Karpas-422 (cell line): ENCODE data around the gene GUK1. TPM values are rescaled to one million over a fixed set of nuclear protein-coding genes. Genes with fewer than 3 reads are reported as not detected.

ENCODE experiments used
- DNase-seq: peaks from one replicate; pipeline ENCODE4 v3.0.0-alpha.2; 2015
- H2AFZ ChIP-seq: fragments of 200-600 bp; sonication (generic); 2 replicates; pipeline ENCODE4 v1.6.1; 2014; ENCODE audit warnings: antibody characterized with exemption, low read length, mixed read lengths
- H3K27ac ChIP-seq: fragments of 200-600 bp; sonication (generic); 2 replicates; pipeline ENCODE4 v1.5.1; 2014; ENCODE audit warnings: mild to moderate bottlenecking, low read length, moderate library complexity
- H3K27me3 ChIP-seq: fragments of 200-600 bp; sonication (generic); 2 replicates; pipeline ENCODE4 v1.6.1; 2014; ENCODE audit warnings: low read length, mixed read lengths
- H3K36me3 ChIP-seq: fragments of 200-600 bp; sonication (generic); 2 replicates; pipeline ENCODE4 v1.6.1; 2014; ENCODE audit warnings: low read length, mixed read lengths; ENCODE audit not compliant: insufficient read depth
- H3K4me1 ChIP-seq: fragments of 200-600 bp; sonication (generic); 2 replicates; pipeline ENCODE4 v1.6.1; 2014; ENCODE audit warnings: mild to moderate bottlenecking, low read length, mixed read lengths
- H3K4me2 ChIP-seq: fragments of 200-600 bp; sonication (generic); 2 replicates; pipeline ENCODE4 v1.6.1; 2014; ENCODE audit warnings: low read length, low read depth, mild to moderate bottlenecking; ENCODE audit not compliant: poor library complexity, severe bottlenecking
- H3K4me3 ChIP-seq: fragments of 200-600 bp; sonication (generic); 2 replicates; pipeline ENCODE4 v1.5.1; 2014; ENCODE audit warnings: mild to moderate bottlenecking, antibody characterized with exemption, low read length, mixed read lengths
- H3K79me2 ChIP-seq: fragments of 200-600 bp; sonication (generic); 2 replicates; pipeline ENCODE4 v1.6.1; 2014; ENCODE audit warnings: mild to moderate bottlenecking, low read length, mixed read lengths
- H3K9ac ChIP-seq: fragments of 200-600 bp; sonication (generic); 2 replicates; pipeline ENCODE4 v1.6.0; 2014; ENCODE audit warnings: low read length
- H3K9me2 ChIP-seq: fragments of 200-600 bp; sonication (generic), shearing (Covaris generic); replicated peaks from 2 replicates; pipeline ENCODE4 v1.6.0; 2014; ENCODE audit warnings: mild to moderate bottlenecking, low read length, moderate library complexity; ENCODE audit not compliant: insufficient read depth
- H3K9me3 ChIP-seq: fragments of 300-700, 200-600 bp; sonication (generic); 2 replicates; pipeline ENCODE4 v1.6.1; 2014; ENCODE audit warnings: low read length, mixed read lengths
- H4K20me1 ChIP-seq: fragments of 200-600 bp; sonication (generic); 2 replicates; pipeline ENCODE4 v1.6.1; 2014; ENCODE audit warnings: mild to moderate bottlenecking, antibody characterized with exemption, low read length, low read depth; ENCODE audit not compliant: insufficient read depth
- total RNA-seq: library from RNA; depleted of rRNA; stranded (reverse); fragments of >200 nt; shearing (Covaris generic); gene quantifications from 2 replicates; pipeline ENCODE4 v1.2.3, GENCODE V29; 2014; ENCODE audit warnings: low replicate concordance

Gene GUK1
- total RNA-seq, 1 experiment from 2014 or later, result 74.4 TPM

GRCh38 chr1:228143480-228144192 lies 3.6 kb downstream of the GUK1 start:
- H3K9ac ChIP-seq, result no peak overlapping the region
- H3K9me2 ChIP-seq, result no peaks in the 10 kb centered on the region
- H3K27ac ChIP-seq, result no peak overlapping the region
- no peaks in the 10 kb centered on the region for H3K36me3 ChIP-seq
- no peaks in the 10 kb centered on the region for H3K27me3 ChIP-seq
- no peak overlapping the region for H3K4me3 ChIP-seq
- peaks cover 59% of the 10 kb centered on the region for H3K79me2 ChIP-seq
- no peak overlapping the region for H3K4me2 ChIP-seq
- peaks cover 19% of the 10 kb centered on the region for H3K4me1 ChIP-seq
- DNase-seq, result no peak
- H2AFZ ChIP-seq, result no peak overlapping the region
- H4K20me1 ChIP-seq, result peaks cover 21% of the 10 kb centered on the region
- H3K9me3 ChIP-seq, result no peaks in the 10 kb centered on the region

GRCh38 chr1:228144193-228144992 lies 4.3 kb downstream of the GUK1 start:
- no peak for DNase-seq
- Histone ChIP-seq H3K9ac (no peak overlapping the region), H3K4me2 (no peak overlapping the region), H3K4me1 (peaks cover 14% of the 10 kb centered on the region), H2AFZ (no peak overlapping the region), H3K27me3 (no peaks in the 10 kb centered on the region), H4K20me1 (peaks cover 21% of the 10 kb centered on the region), H3K4me3 (no peak overlapping the region), H3K27ac (no peak overlapping the region), H3K79me2 (peaks cover 59% of the 10 kb centered on the region), H3K9me3 (no peaks in the 10 kb centered on the region), H3K9me2 (no peaks in the 10 kb centered on the region), H3K36me3 (no peaks in the 10 kb centered on the region)

GRCh38 chr1:228144993-228145343 lies 4.9 kb downstream of the GUK1 start:
- no peak overlapping the region for H3K4me2 ChIP-seq
- no peak overlapping the region for H3K9ac ChIP-seq
- peaks cover 59% of the 10 kb centered on the region for H3K79me2 ChIP-seq
- peaks cover 14% of the 10 kb centered on the region for H3K4me1 ChIP-seq
- no peaks in the 10 kb centered on the region for H3K9me3 ChIP-seq
- H3K4me3 ChIP-seq, result no peak overlapping the region
- H2AFZ ChIP-seq, result no peak overlapping the region
- no peaks in the 10 kb centered on the region for H3K9me2 ChIP-seq
- H3K27me3 ChIP-seq, result no peaks in the 10 kb centered on the region
- H3K36me3 ChIP-seq, result no peaks in the 10 kb centered on the region
- H3K27ac ChIP-seq, result no peak overlapping the region
- H4K20me1 ChIP-seq, result peaks cover 21% of the 10 kb centered on the region
- DNase-seq, result no peak

- H3K27me3 ChIP-seq, result no peaks in the 10 kb centered on the region
- no peak overlapping the region for H3K4me3 ChIP-seq
- no peaks in the 10 kb centered on the region for H3K9me2 ChIP-seq
- no peak for DNase-seq
- peaks cover 19% of the 10 kb centered on the region for H4K20me1 ChIP-seq
- H3K9ac ChIP-seq, result no peak overlapping the region
- H3K79me2 ChIP-seq, result peaks cover 54% of the 10 kb centered on the region
- H3K27ac ChIP-seq, result no peak overlapping the region
- no peaks in the 10 kb centered on the region for H3K36me3 ChIP-seq
- H3K4me2 ChIP-seq, result no peak overlapping the region
- H3K4me1 ChIP-seq, result peaks cover 14% of the 10 kb centered on the region
- no peak overlapping the region for H2AFZ ChIP-seq
- H3K9me3 ChIP-seq, result no peaks in the 10 kb centered on the region
These were observed 5.7 kb downstream of the GUK1 start for GRCh38 chr1:228145463-228146416.

- H3K9ac ChIP-seq, result no peak overlapping the region
- H3K4me2 ChIP-seq, result no peak overlapping the region
- no peaks in the 10 kb centered on the region for H3K27me3 ChIP-seq
- H2AFZ ChIP-seq, result no peak overlapping the region
- no peaks in the 10 kb centered on the region for H3K36me3 ChIP-seq
- peaks cover 18% of the 10 kb centered on the region for H4K20me1 ChIP-seq
- peaks cover 45% of the 10 kb centered on the region for H3K79me2 ChIP-seq
- no peaks in the 10 kb centered on the region for H3K9me3 ChIP-seq
- H3K27ac ChIP-seq, result no peak overlapping the region
- H3K9me2 ChIP-seq, result no peaks in the 10 kb centered on the region
- H3K4me3 ChIP-seq, result no peak overlapping the region
- no peak for DNase-seq
- H3K4me1 ChIP-seq, result peaks cover 8% of the 10 kb centered on the region
These were observed 6.5 kb downstream of the GUK1 start for GRCh38 chr1:228146417-228147150.

GRCh38 chr1:228147151-228147693 lies 7.1 kb downstream of the GUK1 start:
- Histone ChIP-seq H3K4me2 (no peak overlapping the region), H3K9me2 (no peaks in the 10 kb centered on the region), H4K20me1 (peaks cover 18% of the 10 kb centered on the region), H2AFZ (no peak overlapping the region), H3K79me2 (peaks cover 39% of the 10 kb centered on the region), H3K27ac (no peak overlapping the region), H3K27me3 (no peaks in the 10 kb centered on the region), H3K9me3 (no peaks in the 10 kb centered on the region), H3K4me1 (peaks cover 1% of the 10 kb centered on the region; the same call in 1 of the 2 replicates), H3K36me3 (no peaks in the 10 kb centered on the region), H3K4me3 (no peak overlapping the region), H3K9ac (no peak overlapping the region)
- no peak for DNase-seq

- H3K4me3 ChIP-seq, result no peak overlapping the region
- no peak overlapping the region for H3K4me2 ChIP-seq
- no peak for DNase-seq
- H3K27ac ChIP-seq, result no peak overlapping the region
- H3K27me3 ChIP-seq, result no peaks in the 10 kb centered on the region
- H3K9me2 ChIP-seq, result no peaks in the 10 kb centered on the region
- peaks cover 34% of the 10 kb centered on the region for H3K79me2 ChIP-seq
- H3K4me1 ChIP-seq, result no peaks in the 10 kb centered on the region
- H2AFZ ChIP-seq, result no peak overlapping the region
- peaks cover 18% of the 10 kb centered on the region for H4K20me1 ChIP-seq
- H3K9me3 ChIP-seq, result no peaks in the 10 kb centered on the region
- no peaks in the 10 kb centered on the region for H3K36me3 ChIP-seq
- no peak overlapping the region for H3K9ac ChIP-seq
These were observed 7.7 kb downstream of the GUK1 start for GRCh38 chr1:228147768-228148167.
